GM19372 (cell line): ENCODE results near the gene HHLA2.

Source experiments
- ATAC-seq: cut with Tn5 transposase; IDR thresholded peaks from one replicate; pipeline ENCODE4 v1.9.1; 2021; ENCODE audit warnings: mild to moderate bottlenecking, low read depth, moderate library complexity; ENCODE audit not compliant: unreplicated experiment

Gene HHLA2

GRCh38 chr3:108412121-108412750 is 115.9 kb downstream of the HHLA2 start:
- ATAC-seq: no peak

- no peak for ATAC-seq
Observed at GRCh38 chr3:108414007-108414406, 117.7 kb downstream of the HHLA2 start.

- no peak for ATAC-seq
Observed at GRCh38 chr3:108415661-108416060, 119.3 kb downstream of the HHLA2 start.

- ATAC-seq: no peak
Observed at GRCh38 chr3:108416111-108416869, 119.9 kb downstream of the HHLA2 start.

GRCh38 chr3:108420926-108421325 is 124.6 kb downstream of the HHLA2 start:
- ATAC-seq: no peak
